ENCODE data around the gene C11orf91.

DNA sequence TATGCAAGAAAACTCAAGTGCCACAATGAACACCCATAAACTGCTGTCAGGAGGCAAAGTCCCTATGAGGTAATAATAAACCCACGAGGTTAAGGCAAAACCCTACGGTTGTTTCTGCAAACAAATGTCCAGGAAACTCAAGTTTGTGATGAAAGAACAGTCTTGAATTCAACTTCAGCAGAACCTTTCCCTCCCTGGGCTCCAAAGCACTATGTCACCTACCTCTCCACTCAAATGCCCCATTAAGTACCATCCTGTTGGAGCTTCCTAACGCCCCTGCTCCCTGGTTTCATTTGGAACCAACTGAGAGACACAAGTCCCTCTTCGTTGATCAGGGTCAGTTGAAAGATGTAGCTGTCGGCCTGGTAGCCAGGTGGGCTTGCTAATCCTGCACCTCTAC is 2.6 kb upstream of the C11orf91 start:
- no peak for TF ChIP-seq CTCF (IDR thresholded peaks at IDR 0.05; ENCODE audit: low read depth, low read length)
- TF ChIP-seq POLR2A (IDR thresholded peaks at IDR 0.05; ENCODE audit: extremely low read depth, insufficient read length), result no peak
- no peak for TF ChIP-seq MYC (IDR thresholded peaks at IDR 0.05; ENCODE audit: low read depth, low read length)
- no peak for TF ChIP-seq MAX (IDR thresholded peaks at IDR 0.05; ENCODE audit: low read depth, low read length)
